BE2C (cell line): ENCODE results near the gene TECPR2.

Experiments used
- DNase-seq: peaks from one replicate; pipeline ENCODE4 v3.0.0-alpha.2; 2020
- H3K27me3 ChIP-seq: fragments of 250-450 bp; sonication (Bioruptor Pico); 2 replicates; pipeline ENCODE4 v1.5.1; 2020; ENCODE audit warnings: mild to moderate bottlenecking
- H3K36me3 ChIP-seq: fragments of 250-450 bp; sonication (Bioruptor Pico); 2 replicates; pipeline ENCODE4 v1.5.1; 2020; ENCODE audit warnings: mild to moderate bottlenecking
- H3K4me1 ChIP-seq: fragments of 250-450 bp; sonication (Bioruptor Pico); 2 replicates; pipeline ENCODE4 v1.5.1; 2020
- H3K4me3 ChIP-seq: 2 replicates; pipeline ENCODE4 v1.5.1; 2011; ENCODE audit warnings: low read depth, low read length
- H3K9me3 ChIP-seq: fragments of 250-450 bp; sonication (Bioruptor Pico); 2 replicates; pipeline ENCODE4 v1.5.1; 2020
- TF ChIP-seq, protein P1 (sequence below): IDR thresholded peaks from 2 replicates; pipeline ENCODE4 v1.5.1; 2012; ENCODE audit warnings: mild to moderate bottlenecking, low read depth, low read length

The TECPR2 gene

DNA sequence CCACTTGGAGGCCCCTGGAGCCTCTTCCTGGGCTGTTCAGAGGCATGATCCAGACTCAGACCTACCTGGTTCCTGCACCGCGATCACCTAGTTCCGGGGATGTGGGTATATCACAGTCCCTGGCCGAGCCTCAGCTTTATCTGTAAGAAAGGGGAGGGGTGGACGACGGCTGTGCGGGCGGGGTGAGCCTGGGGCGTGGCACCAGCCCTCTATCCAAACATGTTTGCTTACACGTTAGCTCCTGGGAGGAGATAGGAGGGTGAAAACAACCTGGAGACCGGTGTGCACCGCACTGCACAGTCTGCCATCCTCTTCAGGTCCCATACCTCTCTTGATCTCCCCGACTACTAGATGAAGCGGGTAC is 145.7 kb downstream of the TECPR2 start:
- H3K4me3 ChIP-seq: peak overlapping the region; percentile 61

DNA sequence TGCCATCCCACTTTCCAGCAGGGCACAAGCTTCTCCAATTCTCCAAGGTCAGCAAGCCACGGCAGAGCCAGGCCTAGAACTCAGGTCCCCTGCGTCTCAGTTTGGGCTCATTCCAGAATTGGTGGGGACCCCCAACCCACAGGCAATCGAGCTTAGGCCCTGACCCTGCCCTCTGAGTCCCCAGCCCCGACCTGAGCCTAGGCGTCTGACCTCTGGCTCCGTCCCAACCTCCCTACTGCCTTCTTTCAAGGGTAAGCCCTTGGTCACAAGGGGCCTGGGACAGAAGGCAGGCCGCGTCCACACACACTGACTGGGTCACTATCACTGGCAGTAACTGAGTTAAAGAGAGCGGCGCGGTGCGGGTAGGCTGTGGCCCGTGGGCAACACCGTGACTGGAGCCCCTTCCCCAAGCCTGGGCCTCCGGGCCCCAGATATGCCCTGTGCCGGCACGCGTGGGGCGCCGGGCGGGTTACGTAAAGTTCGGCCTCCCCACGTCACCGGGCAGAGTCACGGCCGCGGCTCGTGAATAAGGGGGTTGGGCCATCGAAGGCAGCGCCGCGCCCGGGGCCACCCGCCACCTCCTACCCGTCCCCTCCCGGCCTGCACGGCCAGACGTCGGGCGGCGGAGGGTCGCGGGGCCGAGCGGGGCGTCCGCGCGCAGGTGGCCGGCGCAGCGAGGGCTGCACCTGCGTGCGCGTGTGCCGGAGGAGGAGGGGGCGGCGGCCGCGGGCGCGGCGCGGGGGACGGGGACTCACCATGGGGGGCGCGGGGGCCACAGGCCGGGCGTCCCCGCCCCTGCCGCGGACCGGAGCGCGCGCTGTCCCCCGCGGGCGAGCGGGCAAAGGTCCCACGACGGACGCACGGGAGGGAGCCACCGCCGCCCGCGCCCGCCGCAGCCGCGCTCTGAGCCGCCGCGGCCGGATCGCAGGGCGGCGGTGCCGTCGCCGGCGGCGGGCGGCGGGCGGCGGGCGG is 146.3 kb downstream of the TECPR2 start:
- peak; percentile 39 for DNase-seq
- Histone ChIP-seq H3K4me1 (peaks cover 6% of the 10 kb centered on the region), H3K9me3 (no peaks in the 10 kb centered on the region), H3K36me3 (no peaks in the 10 kb centered on the region; the same call in 1 of the 2 replicates), H3K4me3 (peak overlapping the region; percentile 61), H3K27me3 (no peaks in the 10 kb centered on the region)
- TF ChIP-seq, protein P1, sequence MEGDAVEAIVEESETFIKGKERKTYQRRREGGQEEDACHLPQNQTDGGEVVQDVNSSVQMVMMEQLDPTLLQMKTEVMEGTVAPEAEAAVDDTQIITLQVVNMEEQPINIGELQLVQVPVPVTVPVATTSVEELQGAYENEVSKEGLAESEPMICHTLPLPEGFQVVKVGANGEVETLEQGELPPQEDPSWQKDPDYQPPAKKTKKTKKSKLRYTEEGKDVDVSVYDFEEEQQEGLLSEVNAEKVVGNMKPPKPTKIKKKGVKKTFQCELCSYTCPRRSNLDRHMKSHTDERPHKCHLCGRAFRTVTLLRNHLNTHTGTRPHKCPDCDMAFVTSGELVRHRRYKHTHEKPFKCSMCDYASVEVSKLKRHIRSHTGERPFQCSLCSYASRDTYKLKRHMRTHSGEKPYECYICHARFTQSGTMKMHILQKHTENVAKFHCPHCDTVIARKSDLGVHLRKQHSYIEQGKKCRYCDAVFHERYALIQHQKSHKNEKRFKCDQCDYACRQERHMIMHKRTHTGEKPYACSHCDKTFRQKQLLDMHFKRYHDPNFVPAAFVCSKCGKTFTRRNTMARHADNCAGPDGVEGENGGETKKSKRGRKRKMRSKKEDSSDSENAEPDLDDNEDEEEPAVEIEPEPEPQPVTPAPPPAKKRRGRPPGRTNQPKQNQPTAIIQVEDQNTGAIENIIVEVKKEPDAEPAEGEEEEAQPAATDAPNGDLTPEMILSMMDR: no peak

More for the DNA sequence above, 145.7 kb downstream of the TECPR2 start:
- Histone ChIP-seq H3K27me3 (no peaks in the 10 kb centered on the region), H3K9me3 (no peaks in the 10 kb centered on the region), H3K4me1 (peaks cover 6% of the 10 kb centered on the region), H3K36me3 (no peaks in the 10 kb centered on the region; the same call in 1 of the 2 replicates)
- no peak for DNase-seq
- TF ChIP-seq, protein P1: no peak

DNA sequence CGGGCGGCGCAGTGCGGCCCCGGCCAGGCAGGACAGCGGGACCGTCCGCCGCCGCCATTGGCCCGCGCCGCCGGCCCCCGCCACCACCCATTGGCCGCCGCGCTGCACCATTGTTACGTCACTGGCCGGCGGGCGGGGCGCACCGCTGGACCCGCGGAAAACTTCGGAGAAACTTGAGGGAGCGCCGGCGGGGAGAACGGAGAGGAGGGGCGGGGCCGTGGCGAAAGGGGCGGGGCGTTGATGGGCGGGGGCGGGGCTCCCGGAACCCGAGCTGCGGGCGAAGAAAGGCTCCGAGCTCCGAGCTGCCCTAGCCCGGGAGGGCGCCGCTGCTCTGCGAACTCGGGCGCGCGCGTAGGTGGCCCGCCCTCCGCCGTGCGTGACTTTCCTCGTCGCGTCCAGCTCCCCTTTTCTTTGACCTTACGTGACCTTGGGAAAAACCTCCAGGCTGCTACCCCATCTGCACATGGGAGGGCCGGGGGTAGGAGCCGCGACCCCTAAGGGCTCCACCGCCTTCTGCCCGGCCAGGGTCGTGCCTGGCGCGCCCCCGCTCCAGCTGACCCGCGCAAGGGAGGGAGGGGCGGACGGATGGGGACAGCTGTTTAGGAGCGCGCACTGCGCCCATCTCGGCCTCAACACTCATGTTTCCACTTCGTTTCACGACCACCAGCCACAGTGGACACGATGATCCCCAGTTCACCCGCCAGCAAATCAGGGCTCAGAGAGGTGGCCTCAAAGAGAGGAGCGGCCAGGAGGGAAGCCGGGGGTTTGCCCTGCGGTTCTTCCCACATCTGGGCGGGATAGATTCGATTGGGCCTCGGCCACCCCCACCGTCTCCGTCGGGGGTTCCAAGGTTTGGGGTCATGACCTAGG is 147.2 kb downstream of the TECPR2 start, which contains the start of gene ANKRD9:
Gene ANKRD9, minus strand, starts transcription at position 31 of the 870 bp plus-strand sequence. CDS start 1,887 bp downstream, outside the sequence.
- Histone ChIP-seq H3K4me1 (peaks cover 4% of the 10 kb centered on the region; the same call in 1 of the 2 replicates), H3K27me3 (no peaks in the 10 kb centered on the region), H3K9me3 (no peaks in the 10 kb centered on the region), H3K36me3 (no peaks in the 10 kb centered on the region; the same call in 1 of the 2 replicates), H3K4me3 (peak within 1 kb of the TSS; percentile 66)
- DNase-seq: peak; percentile 96
- TF ChIP-seq, protein P1: no peak

DNA sequence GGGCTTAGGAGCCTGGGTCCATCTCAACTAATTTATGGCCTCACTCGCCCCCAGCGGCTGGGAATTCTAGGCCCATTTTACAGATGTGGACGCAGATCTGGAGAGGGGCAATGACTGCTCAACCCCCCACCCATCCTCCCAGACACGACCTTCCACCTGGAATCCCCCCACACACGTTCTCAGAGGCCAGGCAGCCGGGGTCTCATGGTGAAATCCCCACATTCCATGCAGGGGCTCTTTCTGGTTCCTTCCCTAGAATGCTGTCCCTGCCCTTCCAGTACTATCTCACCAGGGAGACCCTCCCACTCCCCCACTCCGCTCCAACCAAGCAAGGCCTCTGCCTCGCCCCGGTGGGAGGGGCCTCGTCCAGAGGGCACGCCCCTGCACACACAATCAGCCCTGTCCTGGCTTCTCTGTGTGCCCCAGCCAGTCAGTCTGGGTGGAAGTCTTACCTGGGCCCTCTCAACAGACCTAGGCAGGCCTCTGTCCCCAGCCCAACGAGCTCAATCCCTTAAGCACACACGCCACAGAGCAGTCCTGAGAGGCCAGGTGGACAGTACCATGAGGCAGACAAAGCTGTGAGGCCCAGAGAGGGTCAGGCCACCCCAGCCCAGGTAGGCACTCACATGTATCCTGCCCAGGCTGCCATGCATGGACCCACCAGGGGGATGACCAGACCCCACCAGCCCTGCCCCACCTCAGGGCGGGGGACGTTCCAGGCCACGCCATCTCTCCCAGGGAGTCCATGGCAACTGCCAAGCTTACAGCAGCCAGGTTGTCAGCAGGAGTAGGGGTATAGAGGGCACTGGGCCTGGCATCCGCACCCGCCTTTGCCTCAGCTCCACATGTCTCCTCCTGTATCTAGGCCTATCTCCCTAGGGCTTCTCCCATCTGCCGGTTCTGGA is 148.1 kb downstream of the TECPR2 start:
- Histone ChIP-seq H3K4me1 (peaks cover 4% of the 10 kb centered on the region; the same call in 1 of the 2 replicates), H3K36me3 (no peaks in the 10 kb centered on the region; the same call in 1 of the 2 replicates), H3K9me3 (no peaks in the 10 kb centered on the region), H3K27me3 (no peaks in the 10 kb centered on the region), H3K4me3 (no peak overlapping the region; the same call in 1 of the 2 replicates)
- peak; percentile 69 for DNase-seq
- TF ChIP-seq, protein P1: no peak

DNA sequence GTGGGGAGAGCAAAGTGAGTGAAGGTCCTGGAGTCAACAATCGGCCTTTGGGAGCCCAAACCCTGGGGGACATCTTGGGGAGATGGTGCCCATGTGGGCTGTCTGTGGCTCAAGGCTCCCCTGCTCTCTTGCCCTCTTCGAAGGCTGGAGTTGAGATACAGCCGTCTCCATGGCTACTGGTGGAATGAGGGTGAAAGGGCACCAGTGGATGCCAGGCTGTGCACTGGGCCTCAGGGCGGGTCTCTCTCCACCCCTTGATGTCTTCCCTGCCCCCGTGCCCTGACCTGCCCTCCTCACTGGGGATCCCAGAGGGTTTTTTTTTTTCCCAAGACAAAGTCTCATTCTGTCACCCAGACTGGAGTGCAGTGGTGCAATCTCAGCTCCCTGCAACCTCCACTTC is 148.8 kb downstream of the TECPR2 start:
- no peaks in the 10 kb centered on the region for H3K27me3 ChIP-seq
- no peak overlapping the region for H3K4me3 ChIP-seq
- DNase-seq: no peak
- peaks cover 4% of the 10 kb centered on the region; the same call in 1 of the 2 replicates for H3K4me1 ChIP-seq
- no peaks in the 10 kb centered on the region for H3K9me3 ChIP-seq
- no peaks in the 10 kb centered on the region; the same call in 1 of the 2 replicates for H3K36me3 ChIP-seq
- TF ChIP-seq, protein P1: no peak
